Adipocyte (in vitro differentiated cells): ENCODE results near the gene MROH7.

ENCODE experiments used
- DNase-seq: peaks from one replicate; pipeline ENCODE4 v3.0.0-alpha.2; 2015; ENCODE audit warnings: low read depth
- H3K27me3 ChIP-seq: replicated peaks from 2 replicates; pipeline ENCODE4 v1.7.0; 2013; ENCODE audit warnings: mild to moderate bottlenecking, low read length, moderate library complexity; ENCODE audit not compliant: control insufficient read depth, insufficient read depth
- H3K36me3 ChIP-seq: 2 replicates; pipeline ENCODE4 v1.7.0; 2013; ENCODE audit warnings: low read length, mild to moderate bottlenecking, moderate library complexity; ENCODE audit not compliant: control insufficient read depth, insufficient read depth, severe bottlenecking
- H3K4me1 ChIP-seq: 2 replicates; pipeline ENCODE4 v1.7.0; 2013; ENCODE audit warnings: mild to moderate bottlenecking, low read length, moderate library complexity; ENCODE audit not compliant: control insufficient read depth, insufficient read depth
- H3K4me3 ChIP-seq: 2 replicates; pipeline ENCODE4 v1.7.0; 2013; ENCODE audit warnings: mild to moderate bottlenecking, low read length, moderate library complexity
- H3K9ac ChIP-seq: 2 replicates; pipeline ENCODE4 v1.7.0; 2013; ENCODE audit warnings: mild to moderate bottlenecking, low read length, moderate library complexity
- H3K9me3 ChIP-seq: 2 replicates; pipeline ENCODE4 v1.7.0; 2013; ENCODE audit warnings: mild to moderate bottlenecking, low read length, moderate library complexity; ENCODE audit not compliant: control insufficient read depth

Gene MROH7

GRCh38 chr1:54748094-54748835 is 106.7 kb downstream of the MROH7 start:
- H3K4me1 ChIP-seq = no peaks in the 10 kb centered on the region
- no peak overlapping the region for H3K9ac ChIP-seq
- DNase-seq = no peak
- peaks cover 3% of the 10 kb centered on the region for H3K36me3 ChIP-seq
- peaks cover 23% of the 10 kb centered on the region for H3K27me3 ChIP-seq
- H3K4me3 ChIP-seq = no peak overlapping the region
- no peaks in the 10 kb centered on the region for H3K9me3 ChIP-seq

GRCh38 chr1:54750596-54750995 is 109.0 kb downstream of the MROH7 start:
- no peaks in the 10 kb centered on the region for H3K36me3 ChIP-seq
- no peak overlapping the region for H3K4me3 ChIP-seq
- peaks cover 23% of the 10 kb centered on the region for H3K27me3 ChIP-seq
- no peak for DNase-seq
- H3K4me1 ChIP-seq = no peaks in the 10 kb centered on the region
- H3K9ac ChIP-seq = no peak overlapping the region
- H3K9me3 ChIP-seq = no peaks in the 10 kb centered on the region

GRCh38 chr1:54751426-54751825 is 109.8 kb downstream of the MROH7 start:
- Histone ChIP-seq H3K9ac (no peak overlapping the region), H3K27me3 (peaks cover 23% of the 10 kb centered on the region), H3K4me3 (no peak overlapping the region), H3K36me3 (no peaks in the 10 kb centered on the region), H3K9me3 (no peaks in the 10 kb centered on the region), H3K4me1 (no peaks in the 10 kb centered on the region)
- DNase-seq = no peak

GRCh38 chr1:54754045-54754444 is 112.5 kb downstream of the MROH7 start:
- Histone ChIP-seq H3K9me3 (no peaks in the 10 kb centered on the region), H3K4me1 (no peaks in the 10 kb centered on the region), H3K4me3 (no peak overlapping the region), H3K9ac (no peak overlapping the region), H3K36me3 (peaks cover 12% of the 10 kb centered on the region), H3K27me3 (peaks cover 13% of the 10 kb centered on the region)
- no peak for DNase-seq

GRCh38 chr1:54754486-54755285 is 113.1 kb downstream of the MROH7 start:
- Histone ChIP-seq H3K4me1 (no peaks in the 10 kb centered on the region), H3K9me3 (no peaks in the 10 kb centered on the region), H3K27me3 (peaks cover 8% of the 10 kb centered on the region), H3K36me3 (peaks cover 12% of the 10 kb centered on the region), H3K4me3 (no peak overlapping the region), H3K9ac (no peak overlapping the region)
- no peak for DNase-seq

GRCh38 chr1:54757833-54758232 is 116.2 kb downstream of the MROH7 start:
- peaks cover 12% of the 10 kb centered on the region for H3K36me3 ChIP-seq
- DNase-seq = no peak
- H3K27me3 ChIP-seq = no peaks in the 10 kb centered on the region
- no peak overlapping the region for H3K4me3 ChIP-seq
- no peaks in the 10 kb centered on the region for H3K4me1 ChIP-seq
- H3K9ac ChIP-seq = no peak overlapping the region
- no peaks in the 10 kb centered on the region for H3K9me3 ChIP-seq

GRCh38 chr1:54758678-54759348 is 117.2 kb downstream of the MROH7 start:
- Histone ChIP-seq H3K4me3 (no peak overlapping the region), H3K9ac (no peak overlapping the region), H3K27me3 (no peaks in the 10 kb centered on the region), H3K4me1 (peaks cover 8% of the 10 kb centered on the region), H3K9me3 (no peaks in the 10 kb centered on the region), H3K36me3 (peaks cover 12% of the 10 kb centered on the region)
- DNase-seq = no peak
